Fibroblast of the conjunctiva (primary cell): ENCODE data around the gene TIAM2.

Source experiments
- DNase-seq: peaks from one replicate; pipeline ENCODE4 v3.0.0-alpha.2; 2010; ENCODE audit warnings: low read depth

The TIAM2 gene

DNA sequence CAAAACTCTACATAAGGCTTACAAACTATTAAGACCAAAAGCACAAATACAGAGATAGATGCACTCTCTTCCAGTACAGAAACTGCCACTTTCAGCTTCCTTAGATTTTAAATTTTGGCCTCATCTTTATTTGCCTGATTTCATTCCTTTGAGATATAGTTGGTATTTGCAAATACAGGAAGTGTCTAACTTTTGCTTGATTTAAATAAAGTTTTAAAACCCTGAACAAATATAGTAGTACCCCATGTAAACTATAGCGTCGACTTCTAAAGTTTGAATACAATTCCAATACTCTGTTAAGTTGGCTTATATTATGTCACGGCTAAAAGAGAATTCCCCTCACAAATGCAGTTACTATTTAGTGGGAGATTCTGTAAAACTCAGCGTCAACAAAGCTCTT lies 267.5 kb downstream of the TIAM2 start:
- DNase-seq: no peak

DNA sequence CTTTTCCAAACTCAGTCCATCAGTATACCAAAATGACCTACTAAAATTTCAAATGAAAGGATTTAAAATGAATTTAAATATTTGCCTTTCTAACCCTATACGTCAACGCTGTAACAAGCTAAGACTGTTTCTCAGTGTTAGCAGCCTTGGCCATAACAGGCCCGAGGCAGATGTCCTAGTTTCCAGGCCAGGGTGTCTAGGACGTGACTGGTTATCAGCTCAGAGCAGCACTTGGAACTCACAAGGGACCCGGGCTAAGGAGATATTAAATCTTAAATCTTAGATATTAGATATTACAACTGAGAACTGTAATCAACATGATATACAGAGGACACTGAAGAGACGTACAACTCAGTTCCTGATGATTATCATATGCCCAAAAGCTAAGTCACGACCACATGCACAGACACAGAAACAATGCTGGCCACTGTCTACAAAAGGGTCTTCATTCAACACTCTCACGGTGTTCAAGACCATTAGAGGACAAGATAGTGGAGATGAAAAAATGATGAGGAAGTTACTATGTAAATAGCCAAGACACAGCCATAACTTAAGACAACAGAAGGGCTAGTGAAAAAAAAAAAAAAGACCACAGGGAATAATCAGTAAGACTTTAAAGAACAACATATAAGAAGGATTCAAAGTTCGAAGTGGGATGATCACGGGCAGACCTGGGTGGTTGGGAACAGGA lies 268.4 kb downstream of the TIAM2 start, which contains the start of gene CLDN20:
Gene CLDN20, plus strand, starts transcription at position 641 of the 691 bp plus-strand sequence. CDS start 11,707 bp downstream, outside the sequence.
- DNase-seq: no peak

DNA sequence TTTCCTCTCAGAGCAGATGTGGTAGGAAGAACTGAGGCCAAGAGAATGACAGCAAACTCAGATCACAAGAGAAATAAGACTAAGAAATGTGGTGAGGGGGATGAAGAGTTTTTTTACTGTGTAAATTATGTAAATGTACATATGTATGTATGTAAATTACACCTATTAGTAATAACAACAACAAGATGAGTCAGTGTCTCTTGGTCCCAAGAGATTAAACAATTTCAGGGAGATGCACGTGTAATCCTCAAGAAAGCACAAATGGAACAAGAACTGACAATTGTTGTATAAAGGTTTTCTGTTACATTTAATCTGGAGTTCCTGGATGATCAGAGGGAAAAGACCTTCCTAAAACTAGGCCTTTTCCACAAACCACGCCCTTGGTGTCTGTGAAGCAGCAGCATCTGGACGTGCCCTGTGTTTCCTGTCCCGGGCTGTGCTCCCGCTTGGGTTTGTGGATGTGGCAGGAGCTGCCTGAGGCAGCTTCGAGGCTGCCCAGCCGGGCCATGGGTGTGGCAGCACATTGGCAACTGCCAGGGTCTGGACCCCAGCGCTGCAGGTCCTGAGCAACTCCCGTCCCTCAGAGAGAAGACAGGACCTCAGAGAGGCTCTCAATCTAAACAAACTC lies 269.7 kb downstream of the TIAM2 start:
- no peak for DNase-seq

DNA sequence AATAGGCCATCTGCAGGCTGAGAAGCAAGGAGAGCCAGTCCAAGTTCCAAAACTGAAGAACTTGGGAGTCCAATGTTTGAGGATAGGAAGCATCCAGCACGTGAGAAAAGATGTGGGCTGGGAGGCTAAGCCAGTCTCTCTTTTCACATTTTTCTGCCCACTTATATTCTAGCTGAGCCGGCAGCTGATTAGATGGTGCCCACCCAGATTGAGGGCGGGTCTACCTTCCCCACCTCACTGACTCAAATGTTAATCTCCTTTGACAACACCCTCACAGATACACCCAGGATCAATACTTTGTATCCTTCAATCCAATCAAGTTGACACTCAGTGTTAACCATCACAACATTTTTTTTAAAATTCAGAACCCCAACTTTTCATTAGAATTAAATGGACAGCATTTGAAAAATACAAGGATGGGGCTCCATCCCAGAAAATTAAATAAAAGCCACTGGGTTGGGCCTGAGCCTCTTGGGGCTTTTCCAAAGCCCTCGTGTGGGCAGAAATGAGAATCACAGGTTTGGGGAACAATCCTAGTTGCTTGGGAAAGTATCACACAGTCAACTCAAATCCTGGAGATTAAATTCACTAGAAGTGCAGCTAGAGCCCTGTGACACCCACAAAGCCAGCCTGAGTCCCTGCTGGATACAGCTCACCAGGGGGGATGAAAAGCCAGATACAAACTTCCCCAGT lies 270.9 kb downstream of the TIAM2 start:
- DNase-seq: no peak

DNA sequence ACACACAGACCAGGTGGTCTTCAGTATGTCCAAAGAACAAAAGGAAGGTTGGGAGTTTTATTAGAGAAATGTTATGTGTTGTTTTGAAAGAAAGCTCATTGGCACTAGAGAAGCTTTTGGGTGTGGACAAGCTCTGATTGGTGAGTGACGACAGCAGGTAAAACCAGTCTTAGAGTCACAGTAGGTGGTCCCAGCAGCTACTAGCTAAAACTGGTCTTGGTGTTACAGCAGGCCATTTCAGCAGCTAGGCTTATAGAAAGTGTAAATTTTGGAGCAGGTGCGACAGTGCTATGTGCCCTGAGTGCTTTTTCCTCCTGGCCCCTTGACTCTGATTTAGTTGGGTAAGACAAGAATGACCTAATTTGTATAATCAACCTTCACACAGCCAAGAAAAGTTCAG lies 272.3 kb downstream of the TIAM2 start:
- DNase-seq: no peak

DNA sequence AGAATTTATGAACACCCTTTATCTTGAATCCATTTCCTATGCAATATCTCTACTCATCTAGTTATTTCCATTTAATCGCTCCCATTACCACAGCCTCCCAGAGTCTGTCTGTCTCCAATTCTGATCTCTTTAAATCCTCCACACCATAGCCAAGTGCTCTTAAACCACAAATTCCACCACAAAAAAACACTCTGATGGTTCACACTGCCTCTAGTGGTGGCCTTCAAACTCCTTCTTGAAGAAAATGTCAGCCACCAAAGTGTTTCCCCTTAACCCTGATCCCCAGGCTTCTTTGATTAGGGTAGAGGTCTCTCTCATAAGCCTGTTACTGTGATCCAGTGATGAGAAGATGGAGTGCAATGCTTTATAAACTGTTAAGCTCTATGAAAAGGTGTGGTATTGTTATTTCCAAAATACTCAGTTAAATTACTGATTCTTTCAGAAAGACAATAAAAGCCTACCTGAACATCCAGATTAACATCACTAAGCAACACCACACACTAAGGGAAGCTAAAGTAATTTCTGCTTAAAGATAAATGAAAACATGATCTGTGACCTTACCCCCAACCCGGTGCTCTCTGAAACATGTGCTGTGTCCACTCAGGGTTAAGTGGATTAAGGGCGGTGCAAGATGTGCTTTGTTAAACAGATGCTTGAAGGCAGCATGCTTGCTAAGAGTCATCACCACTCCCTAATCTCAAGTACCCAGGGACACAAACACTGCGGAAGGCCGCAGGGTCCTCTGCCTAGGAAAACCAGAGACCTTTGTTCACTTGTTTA lies 273.2 kb downstream of the TIAM2 start:
- peak; percentile 53 for DNase-seq

DNA sequence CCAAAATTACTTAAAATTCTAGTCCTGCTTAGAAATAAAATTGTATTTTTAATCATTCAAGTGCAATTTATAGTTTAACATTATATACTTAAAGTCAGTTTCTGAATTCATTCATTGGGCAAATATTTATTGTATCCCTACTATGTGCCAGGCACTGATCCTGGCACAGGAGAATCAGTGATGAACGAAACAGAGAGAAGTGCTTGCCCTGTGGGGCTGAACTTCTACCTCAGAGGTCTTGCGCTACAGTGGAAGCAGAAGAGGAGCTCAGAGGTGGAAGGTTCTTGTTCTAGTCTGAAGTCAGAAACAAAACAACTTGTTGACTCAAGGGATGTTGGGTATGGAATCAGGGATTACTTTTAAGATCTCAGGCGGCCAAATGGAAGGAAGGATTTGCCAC lies 274.6 kb downstream of the TIAM2 start:
- DNase-seq: no peak

DNA sequence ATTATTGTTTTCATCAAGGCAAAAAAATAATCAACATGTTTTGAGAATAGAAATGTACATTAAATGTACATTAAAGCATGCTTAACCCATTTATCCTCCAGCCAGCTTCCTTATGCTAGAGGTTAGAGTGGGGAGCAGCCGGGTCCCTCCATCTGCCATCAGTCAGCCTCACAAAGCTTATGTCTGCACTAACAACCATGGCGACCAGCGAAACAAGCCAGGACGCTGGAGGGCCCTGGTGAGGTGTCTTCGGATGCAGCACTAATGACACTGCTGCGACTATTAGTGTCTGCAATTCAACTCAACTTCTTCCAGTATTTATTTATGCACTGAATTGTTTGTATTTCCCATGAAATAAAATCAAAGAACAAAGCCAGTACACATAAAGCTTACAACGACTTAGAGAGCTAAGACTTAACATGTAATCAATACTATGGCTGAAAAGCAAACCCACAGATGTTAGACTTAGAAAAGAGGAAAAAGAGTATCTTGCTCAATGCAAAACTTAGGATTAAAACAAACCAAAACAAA lies 275.5 kb downstream of the TIAM2 start:
- DNase-seq: no peak

DNA sequence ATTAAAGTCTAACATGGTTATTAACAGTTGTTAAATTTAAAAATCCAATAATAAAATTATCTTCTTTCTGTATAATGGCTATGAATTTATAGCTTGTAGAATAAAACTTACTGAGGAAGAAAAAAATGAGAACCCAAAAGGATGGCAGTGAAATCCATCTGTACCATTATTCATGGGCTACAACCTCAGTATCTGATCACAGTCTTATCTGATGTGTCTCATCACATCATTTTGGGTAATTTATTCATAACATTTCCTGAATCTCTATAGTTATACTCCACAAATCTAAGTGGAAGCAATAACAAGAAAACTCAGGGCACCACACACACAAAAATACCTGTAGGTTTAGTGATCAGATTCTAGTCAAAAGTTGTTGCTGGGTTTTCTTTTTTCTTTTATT lies 276.0 kb downstream of the TIAM2 start:
- no peak for DNase-seq

DNA sequence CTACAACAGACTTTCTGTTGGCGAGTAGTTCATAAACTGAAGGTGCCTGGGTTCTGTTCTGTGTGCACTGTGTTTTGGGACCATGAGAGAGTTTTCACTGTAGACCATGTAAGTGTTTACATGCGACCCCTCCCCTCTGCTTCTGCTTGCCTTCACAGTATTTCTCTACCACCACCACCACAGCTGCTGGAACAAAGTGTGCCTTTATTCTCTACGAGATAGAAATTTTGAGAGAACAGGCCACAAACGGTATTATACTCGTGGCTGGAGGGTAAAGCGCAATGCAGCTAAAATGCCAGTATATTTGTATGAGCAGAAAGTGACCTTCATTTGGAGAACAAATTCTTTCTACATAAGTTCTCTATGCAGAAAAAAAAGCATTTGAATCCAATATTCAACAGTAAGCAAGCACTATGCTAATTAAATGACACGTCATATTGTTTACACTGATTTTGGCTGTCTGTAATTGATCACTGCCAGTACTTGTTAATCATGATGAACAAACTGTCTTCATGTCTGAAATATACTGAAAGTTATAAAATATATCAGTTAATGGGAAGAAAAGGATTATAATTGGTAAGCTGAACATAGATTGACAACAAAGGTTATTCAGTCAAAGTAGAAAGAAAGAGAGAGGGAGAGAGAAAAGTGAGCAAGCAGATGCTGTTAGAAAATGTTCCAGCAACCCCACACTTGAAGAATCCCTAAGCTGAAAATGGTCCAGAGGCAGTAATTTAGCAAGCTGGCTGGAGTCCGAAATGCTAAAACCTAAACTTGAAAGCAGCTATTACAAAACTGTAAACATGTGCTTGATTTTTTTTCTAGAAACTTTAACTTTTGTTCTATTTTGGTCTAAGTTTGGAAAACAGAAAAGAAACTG lies 277.5 kb downstream of the TIAM2 start:
- peak; percentile 43 for DNase-seq

DNA sequence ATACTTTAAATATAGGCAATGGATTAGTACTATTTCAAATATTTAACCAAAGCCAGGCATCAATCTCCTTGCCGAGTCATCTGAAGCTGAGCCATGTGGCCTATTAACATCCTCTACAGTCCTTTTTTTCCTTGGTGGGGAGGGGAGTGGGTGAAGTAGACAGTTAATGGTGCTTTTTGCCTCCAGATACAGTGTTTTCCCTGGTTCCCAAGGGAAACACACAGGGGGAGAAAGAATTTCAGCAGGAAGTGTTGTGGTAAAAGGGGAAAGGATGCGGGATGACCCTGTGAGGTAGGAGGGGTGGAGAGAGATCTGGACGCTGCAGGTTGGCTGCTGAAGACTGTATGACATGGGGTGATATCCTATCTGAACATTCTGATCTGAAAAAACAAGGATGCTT lies 278.3 kb downstream of the TIAM2 start:
- peak; percentile 50 for DNase-seq

DNA sequence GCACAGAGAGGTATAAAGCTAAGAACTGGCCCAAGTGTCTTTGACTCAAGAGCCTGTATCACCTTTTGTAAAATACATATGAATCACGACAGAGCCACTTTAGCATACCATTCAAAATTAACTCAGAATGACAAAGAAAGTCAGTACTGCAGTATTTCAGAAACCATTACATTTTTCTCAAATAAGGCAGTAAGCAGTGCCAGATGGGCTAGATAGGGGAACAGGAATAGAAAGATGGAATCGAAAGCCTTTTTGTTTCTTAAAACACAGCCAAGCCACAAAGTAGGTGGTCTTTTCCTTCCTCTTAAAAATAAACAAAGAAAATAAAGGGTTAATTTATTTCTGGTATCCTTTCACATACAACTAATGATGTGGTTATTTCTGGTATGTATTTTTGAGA lies 279.0 kb downstream of the TIAM2 start:
- DNase-seq: no peak

DNA sequence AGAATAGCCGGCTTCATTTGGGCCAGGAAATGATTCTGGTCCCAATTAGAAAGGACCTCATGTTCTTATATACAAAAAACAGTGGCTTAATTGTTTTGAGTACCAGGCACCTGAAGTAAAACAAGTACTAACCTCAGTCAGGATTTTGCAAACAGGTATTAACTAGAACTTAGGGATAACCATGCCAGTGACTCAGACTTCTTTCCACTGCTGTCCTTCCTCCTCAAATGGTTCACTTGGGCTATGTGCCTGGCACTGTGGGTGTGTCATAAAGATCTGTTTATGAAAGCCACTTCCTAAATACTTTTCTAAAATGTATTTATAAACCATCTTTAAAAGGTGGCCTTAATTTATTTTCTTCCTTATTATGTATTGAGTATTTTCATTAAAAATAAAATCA lies 279.4 kb downstream of the TIAM2 start:
- no peak for DNase-seq

DNA sequence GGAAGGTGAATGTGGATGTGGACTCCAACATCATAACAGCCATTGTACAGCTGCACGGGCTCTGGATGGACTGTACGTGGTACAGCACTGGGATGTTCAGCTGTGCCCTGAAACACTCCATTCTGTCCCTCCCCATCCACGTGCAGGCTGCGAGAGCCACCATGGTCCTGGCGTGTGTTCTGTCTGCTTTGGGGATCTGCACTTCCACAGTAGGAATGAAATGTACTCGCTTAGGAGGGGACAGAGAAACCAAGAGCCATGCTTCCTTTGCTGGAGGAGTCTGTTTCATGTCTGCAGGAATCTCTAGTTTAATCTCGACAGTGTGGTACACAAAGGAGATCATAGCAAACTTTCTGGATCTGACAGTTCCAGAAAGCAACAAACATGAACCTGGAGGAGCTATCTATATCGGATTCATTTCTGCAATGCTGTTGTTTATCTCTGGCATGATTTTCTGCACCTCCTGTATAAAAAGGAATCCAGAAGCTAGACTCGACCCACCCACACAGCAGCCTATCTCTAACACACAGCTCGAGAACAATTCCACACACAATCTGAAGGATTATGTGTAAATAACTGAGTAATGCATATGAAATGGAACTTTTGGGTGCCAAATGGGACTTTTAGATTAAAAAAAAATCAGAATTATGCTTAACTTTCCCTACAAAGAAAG lies 280.8 kb downstream of the TIAM2 start:
- DNase-seq: no peak

DNA sequence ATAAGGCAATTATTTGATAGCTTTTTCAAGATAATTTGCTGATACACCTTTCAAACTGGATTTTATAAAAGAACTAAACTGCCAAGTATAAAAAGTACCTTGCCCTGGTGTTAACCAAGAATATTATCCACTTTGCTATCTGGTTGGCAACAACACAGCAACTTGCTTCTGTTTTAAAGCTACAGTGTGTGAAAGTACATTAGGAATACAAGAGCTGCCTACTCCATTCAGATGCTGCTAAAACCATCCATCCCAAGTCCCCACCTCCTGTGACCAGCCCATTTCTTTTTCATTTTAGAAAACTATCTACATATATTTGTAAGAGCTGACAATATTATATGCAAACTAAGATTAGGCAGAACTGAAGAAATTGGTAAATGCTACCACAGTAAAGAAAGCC lies 281.5 kb downstream of the TIAM2 start:
- DNase-seq: no peak

DNA sequence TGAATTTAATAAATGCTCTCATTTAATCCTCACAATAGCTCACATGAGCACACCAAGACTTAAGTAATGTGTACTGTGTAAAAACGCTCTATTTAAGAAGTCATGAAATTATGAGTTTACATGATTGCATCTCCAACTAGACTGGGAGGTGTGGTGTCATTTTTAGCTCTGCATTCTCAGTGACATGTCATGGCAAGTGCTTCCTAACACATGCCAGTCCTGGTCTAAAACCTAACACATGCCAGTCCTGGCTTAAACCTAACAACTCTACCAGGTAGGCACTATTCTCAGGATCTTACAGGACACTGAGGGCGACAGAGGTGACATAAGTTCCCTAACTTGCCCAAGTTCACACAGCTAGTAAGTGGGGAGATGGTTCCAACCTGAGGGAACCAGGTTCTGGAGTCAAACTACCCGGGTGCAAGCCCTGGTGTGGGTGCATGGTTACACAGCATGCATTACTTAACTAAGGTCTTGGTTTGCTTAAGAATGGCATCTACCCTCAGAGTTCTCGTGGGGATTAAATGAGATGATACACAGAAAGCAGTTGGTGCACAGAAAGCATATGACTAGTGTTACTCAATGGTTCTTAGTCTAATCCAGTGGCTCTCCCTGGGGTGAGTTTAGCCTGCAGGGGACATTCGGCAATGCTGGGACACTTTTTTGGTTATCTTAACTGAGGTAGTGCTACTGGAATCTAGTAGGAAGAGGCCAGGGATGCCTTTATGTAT lies 283.4 kb downstream of the TIAM2 start:
- no peak for DNase-seq

DNA sequence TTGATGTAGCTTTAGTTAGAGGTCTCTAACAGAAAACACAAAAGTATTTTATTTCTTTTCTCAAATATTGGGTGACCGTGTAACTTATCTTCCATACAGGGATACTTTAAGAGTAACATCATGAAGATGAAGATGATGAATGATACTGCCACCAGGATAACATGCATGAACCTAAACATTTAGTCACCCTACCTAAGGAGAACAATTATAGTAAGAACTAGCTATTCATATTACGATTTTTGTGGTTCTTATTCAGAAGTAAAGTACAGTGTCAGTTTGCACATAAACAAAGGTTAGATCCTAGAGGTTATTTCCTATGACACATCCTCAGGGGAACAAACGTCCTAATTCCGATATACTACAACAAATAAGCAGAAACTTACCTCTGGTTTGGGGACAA lies 289.7 kb downstream of the TIAM2 start:
- DNase-seq: no peak

DNA sequence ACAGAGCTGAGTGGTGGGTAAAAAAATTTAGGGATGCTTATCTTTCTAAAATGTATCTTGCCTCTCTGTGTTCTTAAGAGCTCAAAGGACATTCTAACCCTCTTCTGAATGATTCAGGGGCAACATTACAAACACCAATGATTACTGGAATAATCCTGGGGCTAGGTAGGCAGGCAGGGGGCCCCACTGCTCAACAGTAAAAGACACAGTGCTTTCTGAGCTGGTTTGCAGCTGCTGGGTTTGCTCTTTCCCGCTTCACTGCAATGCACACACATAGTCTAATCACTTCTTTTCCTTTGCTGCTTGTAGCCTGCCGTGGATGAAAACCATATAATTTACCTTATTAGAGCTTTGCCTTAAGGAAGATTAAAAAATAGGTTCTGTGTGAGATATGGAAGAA lies 292.6 kb downstream of the TIAM2 start:
- no peak for DNase-seq

DNA sequence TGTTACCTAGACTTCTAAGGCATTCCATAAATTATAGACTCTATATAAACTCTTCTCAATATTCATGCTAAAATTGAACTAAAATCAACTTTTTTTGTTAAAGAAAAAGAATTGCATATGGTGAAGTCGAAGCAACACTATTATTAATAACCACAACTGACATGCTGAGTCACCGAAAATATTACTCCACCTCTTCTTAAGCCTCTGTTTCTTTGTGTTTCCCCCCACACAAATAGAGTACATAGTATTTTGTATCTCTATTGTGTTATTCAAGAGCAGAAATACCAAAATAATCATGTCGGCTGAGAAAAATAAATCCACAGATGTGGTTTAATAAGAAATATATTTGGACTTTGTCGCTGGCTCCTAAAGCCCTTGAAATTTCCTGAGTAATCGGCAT lies 295.4 kb downstream of the TIAM2 start:
- no peak for DNase-seq

DNA sequence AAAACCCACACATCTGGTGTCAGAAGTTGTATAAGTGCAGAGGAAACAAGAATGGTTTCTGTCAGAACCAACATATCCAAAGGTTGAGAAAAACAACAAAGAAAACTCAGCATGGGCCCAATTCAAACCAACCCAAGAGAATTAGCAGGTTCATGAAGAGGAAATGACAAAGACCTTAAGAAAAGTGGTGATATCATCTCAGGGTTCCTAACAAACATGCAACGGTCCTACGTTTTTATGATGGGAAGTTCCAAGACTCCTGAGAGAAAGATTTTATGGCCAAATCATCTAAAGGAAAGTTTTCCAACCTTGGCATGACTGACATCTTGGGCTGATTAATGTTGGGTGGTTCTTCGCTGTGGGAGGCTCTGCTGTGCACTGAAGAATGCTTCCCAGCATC lies 296.2 kb downstream of the TIAM2 start:
- DNase-seq: no peak
